Midbrain (tissue), 1 donor: Measurements from ENCODE around the gene PPP1R3G.
"Not testable (repeated sequence)": the region's sequence is repeated elsewhere in the genome, so short reads cannot be mapped to it uniquely, and the experiment has no call there.

Source experiments
- DNase-seq: peaks from one replicate; lab custom pipeline; 2025; lab: John Stamatoyannopoulos, UW

The PPP1R3G gene

GRCh38 chr6:5084781-5085647, at the start of gene PPP1R3G:
Gene PPP1R3G, plus strand, starts transcription at chr6:5085341. Its CDS starts 145 bp downstream, at chr6:5085486.
- peak; percentile 44 for DNase-seq

GRCh38 chr6:5036269-5036668, 48.9 kb upstream of the PPP1R3G start:
- DNase-seq, result no peak

- no peak for DNase-seq
Observed at GRCh38 chr6:5041955-5042354, 43.2 kb upstream of the PPP1R3G start.

- DNase-seq, result no peak
Observed at GRCh38 chr6:5042436-5042835, 42.7 kb upstream of the PPP1R3G start.

- no peak for DNase-seq
Observed at GRCh38 chr6:5044866-5045265, 40.3 kb upstream of the PPP1R3G start.

- DNase-seq, result no peak
Observed at GRCh38 chr6:5045416-5045815, 39.7 kb upstream of the PPP1R3G start.

GRCh38 chr6:5046430-5046829, 38.7 kb upstream of the PPP1R3G start:
- no peak for DNase-seq

- no peak for DNase-seq
Observed at GRCh38 chr6:5050009-5050408, 35.1 kb upstream of the PPP1R3G start.

- no peak for DNase-seq
Observed at GRCh38 chr6:5051394-5051793, 33.7 kb upstream of the PPP1R3G start.

- no peak for DNase-seq
Observed at GRCh38 chr6:5053038-5053437, 32.1 kb upstream of the PPP1R3G start.

GRCh38 chr6:5053864-5054244, 31.3 kb upstream of the PPP1R3G start:
- no peak for DNase-seq

GRCh38 chr6:5054245-5054873, 30.8 kb upstream of the PPP1R3G start:
- DNase-seq, result no peak

GRCh38 chr6:5055118-5055517, 30.0 kb upstream of the PPP1R3G start:
- DNase-seq, result no peak

GRCh38 chr6:5058254-5058653, 26.9 kb upstream of the PPP1R3G start:
- DNase-seq, result no peak

- DNase-seq, result no peak
Observed at GRCh38 chr6:5059036-5059896, 25.9 kb upstream of the PPP1R3G start.

- not testable (repeated sequence) for DNase-seq
Observed at GRCh38 chr6:5060439-5060838, 24.7 kb upstream of the PPP1R3G start.

GRCh38 chr6:5061152-5061551, 24.0 kb upstream of the PPP1R3G start:
- DNase-seq, result no peak

GRCh38 chr6:5063617-5064016, 21.5 kb upstream of the PPP1R3G start:
- DNase-seq, result no peak

GRCh38 chr6:5066456-5067093, 18.6 kb upstream of the PPP1R3G start:
- no peak for DNase-seq

GRCh38 chr6:5067305-5067704, 17.8 kb upstream of the PPP1R3G start:
- no peak for DNase-seq

- no peak for DNase-seq
Observed at GRCh38 chr6:5068153-5068751, 16.9 kb upstream of the PPP1R3G start.

GRCh38 chr6:5071216-5071615, 13.9 kb upstream of the PPP1R3G start:
- DNase-seq, result no peak
